ENCODE data around the gene AGBL3.
"Not testable (repeated sequence)": the region's sequence is repeated elsewhere in the genome, so short reads cannot be mapped to it uniquely, and the experiment has no call there.

Gene AGBL3

DNA sequence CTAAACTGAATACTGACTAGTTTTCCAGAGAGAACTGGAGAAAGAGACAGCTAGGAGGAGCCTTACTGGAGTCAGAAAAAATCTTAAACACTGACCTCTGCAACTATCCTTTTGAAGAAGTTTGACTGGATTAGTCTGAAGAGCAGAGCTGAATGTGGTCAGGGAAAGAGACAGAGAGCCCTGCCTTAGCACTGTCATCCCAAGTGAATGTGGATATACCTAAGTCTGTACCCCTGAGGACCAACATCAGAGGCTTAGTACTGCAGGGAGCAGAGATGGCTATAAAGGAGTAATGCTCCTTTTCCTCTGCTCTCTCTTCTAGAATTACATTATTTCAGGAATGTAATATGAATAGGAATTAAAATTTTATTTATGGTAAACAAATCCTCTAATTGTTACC lies 91.7 kb downstream of the AGBL3 start:
- DNase-seq: no peak

DNA sequence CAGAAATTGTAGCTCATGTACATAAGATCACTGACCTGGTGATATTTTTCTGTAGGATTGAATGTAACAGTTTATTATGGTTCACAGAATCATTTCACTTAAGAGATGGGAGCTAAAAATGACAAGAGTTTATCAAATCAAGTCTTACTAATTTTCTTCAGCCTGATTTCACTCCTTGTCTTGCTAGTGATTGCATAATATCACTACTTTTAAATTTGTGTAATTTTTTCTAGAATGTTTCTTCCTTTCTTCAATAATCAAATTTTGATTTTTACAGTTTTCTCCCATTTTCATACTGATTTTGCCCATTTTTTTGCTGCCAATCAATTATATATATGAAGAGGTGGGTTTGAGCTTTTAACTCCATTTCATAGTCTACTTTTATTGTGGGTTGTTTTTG lies 92.8 kb downstream of the AGBL3 start:
- no peak for DNase-seq

DNA sequence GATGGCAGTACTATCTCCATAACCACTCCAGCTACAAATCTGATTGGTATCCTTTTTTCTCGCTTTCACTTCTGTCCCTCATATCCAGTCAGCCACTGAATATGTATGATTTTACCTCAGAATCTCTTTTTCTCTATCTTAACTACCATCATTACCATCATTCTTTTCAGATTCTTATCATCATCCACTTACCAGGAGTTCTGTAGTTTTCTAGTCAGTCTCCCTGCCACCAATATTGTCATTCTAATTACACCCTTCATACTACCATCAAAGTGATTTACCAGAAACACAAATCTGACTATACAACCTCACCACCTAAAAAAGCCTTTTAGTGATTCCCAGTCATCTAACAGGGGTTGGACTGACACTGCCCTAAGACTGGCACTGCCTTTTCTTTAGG lies 96.7 kb downstream of the AGBL3 start:
- no peak for DNase-seq

DNA sequence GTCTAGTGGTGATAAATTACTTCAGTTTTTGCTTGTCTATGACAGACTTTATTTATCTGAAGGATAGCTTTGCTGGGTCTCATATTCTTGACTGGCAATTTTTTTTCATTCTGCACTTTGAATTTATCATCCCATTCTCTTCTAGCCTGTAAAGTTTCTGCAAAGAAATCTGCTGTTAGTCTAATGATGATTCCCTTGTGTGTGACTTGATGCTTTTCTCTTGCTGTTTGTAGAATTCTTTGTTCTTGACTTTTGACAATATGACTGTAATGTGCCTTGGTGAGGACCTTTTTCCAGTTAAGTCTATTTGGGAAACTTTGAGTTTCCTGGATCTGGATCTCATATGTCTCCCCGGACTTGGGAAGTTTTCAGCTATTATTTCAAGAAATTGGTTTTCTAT lies 102.3 kb downstream of the AGBL3 start:
- no peak for DNase-seq

DNA sequence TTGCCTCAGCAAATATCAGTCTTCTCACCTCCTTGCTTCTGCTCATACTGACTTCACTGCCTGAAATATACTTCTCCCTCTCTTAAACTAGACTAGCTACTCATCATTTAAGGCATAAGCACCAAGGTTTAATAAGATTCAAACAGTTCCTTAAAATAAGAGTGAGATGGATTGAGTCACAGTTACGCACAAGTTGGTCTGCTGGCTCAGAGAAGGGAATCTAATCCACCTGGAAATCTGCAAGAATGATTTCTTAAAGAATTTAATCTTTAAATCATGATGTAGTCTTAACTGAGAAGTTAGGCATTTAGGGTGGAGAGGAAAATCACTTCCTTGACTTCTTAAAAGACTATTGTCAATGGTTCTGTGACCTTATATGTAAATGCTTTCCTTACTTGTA lies 105.4 kb downstream of the AGBL3 start:
- no peak for DNase-seq

DNA sequence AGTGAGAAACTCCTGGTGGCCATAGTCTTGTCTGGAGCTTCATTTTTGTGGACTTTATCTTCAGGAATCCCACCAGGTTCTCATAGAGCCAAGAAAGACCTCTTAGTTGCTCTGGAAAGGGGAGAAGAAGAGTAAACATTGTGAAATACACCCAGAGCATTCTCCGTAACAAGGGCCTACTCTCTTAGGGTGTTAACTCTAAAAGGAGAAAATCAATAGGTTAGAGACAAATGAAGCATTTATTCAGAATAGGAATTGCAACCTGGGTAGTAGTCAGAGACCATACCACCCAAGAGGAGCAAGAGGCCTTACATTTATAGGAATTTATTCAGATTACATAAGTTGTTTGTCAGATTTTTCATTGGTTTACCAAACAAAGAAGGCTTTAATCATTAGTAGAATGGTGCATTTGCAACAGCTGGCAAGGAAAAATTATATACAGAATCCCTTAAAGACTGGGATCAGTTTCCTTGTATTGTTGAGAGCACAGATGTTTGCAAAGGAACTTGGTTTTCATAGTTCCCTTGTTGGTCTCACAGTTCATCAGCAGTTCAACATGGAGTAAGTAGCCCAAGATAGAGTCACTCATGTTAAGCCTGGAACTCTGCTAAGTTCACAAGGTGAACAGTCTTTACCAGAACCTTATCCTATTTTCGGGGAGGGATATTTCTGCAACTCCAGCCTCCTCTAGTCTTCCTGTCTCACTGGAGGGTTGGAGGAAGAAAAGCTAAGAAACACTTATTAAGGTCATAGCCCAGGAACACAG lies 108.3 kb downstream of the AGBL3 start:
- no peak for DNase-seq

DNA sequence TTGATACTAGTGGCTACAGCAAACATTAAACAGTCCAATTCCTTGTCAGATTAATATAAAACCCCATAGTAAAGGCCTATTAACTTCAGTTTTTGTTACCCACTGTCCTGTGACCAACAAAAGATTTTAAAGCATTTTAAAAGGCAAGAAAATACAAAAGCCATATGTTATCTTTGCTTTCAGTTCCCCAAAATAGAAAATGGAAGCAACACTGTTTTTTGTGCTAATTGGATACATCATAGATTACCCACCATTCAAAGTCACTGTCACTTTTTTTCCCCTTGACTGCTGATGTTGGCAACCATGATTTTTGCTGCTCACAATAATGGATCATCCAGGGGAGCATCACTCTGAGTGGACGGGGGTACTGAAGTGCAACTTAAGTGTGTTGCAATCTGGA lies 109.1 kb downstream of the AGBL3 start:
- DNase-seq: no peak

DNA sequence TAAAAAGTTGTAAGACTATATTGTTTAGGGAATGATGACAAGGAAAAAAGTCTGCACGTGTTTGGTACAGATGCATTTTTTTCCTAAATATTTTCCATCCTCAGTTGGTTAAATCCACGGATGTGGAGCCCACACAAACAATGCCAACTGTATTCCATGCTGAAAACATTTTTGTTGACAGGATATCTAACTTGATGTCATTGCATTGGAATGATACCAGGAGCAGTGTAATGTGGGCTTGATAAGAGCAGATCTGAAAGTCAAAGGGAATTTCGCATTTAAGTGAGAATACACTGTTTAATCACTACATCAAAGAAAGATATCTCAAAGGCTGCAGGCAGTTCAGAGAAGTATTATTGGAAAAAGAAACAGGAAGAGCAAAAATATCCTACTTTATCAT lies 112.1 kb downstream of the AGBL3 start:
- no peak for DNase-seq

DNA sequence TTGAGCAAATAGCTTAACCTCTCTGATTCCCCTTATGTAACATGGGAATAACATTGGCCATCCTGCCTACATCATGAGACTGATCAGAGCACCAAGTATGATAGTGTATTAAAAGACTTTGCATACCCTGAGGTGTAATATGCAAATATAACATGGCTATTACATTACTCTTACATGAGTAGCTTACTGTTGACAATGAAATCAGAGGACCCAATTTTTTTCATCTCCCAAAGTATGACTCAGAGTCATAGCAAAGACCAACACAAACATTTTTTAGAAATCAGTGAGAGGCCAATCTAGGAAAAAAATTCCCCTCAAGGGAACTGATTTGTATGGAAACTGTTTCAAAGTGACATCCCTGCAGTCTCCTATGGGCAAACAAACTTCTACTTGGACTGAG lies 114.5 kb downstream of the AGBL3 start:
- DNase-seq: no peak

DNA sequence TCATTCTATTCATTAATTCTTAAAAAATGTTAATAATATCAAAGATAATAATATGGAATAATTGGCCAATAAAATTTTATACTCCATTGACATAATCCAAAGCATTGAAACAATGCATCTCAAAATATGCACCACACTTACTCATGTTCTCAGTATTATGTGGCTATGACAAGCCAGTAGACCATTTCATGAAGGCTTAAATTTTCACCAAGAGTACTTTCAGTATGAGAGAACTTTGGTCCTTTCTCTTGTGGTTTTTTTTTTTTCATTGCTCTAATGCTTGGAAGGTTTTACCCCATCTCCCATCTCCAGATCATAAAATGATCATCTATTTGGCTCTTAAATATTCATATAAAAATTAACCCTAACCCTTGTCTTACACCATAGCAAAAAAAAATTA lies 116.1 kb downstream of the AGBL3 start:
- no peak for DNase-seq

DNA sequence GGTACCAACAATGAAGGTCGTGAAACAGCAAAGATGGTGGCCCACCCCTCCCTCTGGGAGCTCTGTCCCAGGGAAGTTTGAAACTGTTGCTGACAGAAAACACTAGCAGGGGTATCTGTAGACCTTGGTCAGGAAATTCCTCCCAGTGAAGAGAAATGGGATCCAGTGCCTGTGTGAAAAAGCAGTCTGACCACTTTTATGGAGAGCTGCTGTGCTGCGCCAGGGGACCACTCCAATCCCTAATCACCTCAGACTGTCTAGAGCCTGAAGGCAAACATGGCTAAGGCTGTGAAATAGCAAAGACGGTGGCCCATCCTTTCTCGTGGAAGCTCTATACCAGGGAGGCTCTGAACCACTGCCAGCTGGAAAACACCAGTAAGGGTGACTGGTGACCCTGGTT lies 123.3 kb downstream of the AGBL3 start:
- DNase-seq: no peak

DNA sequence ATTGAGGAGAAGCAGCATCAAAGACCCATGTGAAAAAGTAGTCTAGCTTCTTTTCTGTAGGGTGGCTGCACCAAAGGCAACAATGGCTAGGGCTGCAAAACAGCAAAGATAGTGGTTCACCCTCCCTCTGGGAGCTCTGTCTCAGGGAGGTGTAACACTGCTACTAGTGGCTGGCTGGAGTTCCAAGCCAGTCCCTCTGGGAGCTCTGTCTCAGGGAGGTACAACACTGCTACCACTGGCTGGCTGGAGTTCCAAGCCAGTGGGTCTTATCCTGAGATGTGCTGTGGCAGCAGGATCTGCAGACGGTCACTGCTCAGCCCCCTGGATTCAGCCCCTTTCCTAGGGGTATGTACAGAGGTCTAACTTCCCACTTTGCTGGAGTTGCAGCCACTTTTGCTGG lies 123.7 kb downstream of the AGBL3 start:
- no peak for DNase-seq

DNA sequence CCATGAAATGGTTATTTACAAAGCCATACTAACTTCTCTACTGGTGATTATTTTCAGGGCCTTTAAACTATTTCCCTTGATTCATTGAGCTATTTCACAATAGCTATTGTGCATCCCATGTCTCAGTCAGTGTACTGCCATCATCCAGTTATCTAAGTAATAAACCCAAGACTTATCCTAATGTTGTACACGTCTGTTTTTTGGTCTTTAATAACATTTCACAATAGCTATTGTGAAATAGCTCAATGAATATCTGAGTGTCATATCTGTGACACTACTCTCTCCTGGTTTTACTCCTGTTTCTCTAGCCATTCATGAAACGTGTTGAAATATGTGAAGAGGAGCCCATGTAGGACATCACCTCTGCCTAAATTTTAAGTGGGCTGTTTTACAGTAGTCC lies 125.1 kb downstream of the AGBL3 start:
- no peak for DNase-seq

DNA sequence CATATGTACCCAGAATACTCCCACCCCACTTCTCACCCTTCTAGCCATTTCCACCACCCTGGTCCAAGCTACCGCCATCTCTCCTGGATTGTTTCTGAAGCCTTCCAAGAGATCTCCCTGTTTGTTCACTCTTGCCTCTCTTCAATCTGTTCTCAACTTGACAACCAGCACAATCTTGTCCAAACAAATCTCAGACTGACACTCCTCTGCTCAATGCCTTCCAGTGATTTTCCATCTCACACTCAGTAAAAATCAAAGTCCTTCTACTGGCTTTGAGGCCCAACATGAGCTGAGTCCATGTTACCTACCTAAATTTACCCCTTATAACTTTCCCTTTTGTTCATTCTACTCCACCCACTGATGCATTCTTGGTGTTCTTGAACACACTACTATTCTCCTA lies 128.3 kb downstream of the AGBL3 start:
- DNase-seq: no peak

DNA sequence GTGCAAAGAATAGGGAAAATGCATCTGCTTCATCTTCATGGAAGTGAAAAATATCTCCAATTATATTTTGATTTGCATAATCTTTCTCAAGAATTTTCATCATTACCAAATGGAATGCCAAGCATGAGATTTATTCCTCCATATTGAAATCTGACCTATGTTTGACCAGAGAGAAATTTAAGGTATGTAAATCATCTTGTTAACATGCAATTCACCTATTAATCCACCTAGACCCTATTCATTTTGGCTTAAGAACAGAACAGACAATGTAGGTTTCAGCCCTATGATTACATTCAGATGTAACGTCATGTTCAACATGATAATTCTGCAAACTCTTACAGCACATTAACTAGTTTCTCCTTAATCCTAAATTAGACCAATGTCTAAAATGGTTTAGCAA lies 130.8 kb downstream of the AGBL3 start:
- no peak for DNase-seq

DNA sequence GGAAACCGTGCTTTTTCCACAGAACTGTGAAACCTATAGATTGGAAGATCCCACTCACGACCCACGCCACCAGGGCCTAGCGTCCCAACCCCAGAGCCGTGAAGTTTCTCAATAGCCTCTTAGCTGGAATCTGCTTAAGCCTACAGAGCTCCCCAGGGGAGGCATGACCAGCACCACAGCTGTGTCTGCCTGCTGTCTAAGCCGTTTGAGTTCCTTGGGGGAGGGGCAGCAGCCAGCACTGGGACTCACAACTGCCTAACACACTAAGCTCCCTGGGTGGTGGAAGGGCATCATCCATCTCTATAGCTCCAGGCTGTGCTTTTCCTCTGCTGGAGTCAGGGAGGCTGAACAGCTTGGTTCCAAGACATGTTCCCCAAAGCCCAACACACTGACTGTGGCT lies 135.6 kb downstream of the AGBL3 start:
- DNase-seq: no peak

DNA sequence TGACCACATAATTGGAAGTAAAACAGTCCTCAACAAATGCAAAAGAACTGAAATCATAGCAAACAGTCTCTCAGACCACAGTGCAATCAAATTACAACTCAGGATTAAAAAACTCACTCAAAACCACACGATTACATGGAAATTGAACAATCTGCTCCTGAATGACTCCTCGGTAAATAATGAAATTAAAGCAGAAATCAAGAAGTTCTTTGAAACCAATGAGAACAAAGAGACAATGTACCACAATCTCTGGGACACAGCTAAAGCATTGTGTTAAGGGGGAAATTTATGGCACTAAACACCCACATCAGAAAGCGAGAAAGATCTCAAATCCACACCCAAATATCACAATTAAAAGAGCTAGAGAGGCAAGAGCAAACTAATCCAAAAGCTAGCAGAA lies 138.3 kb downstream of the AGBL3 start:
- DNase-seq: not testable (repeated sequence)

DNA sequence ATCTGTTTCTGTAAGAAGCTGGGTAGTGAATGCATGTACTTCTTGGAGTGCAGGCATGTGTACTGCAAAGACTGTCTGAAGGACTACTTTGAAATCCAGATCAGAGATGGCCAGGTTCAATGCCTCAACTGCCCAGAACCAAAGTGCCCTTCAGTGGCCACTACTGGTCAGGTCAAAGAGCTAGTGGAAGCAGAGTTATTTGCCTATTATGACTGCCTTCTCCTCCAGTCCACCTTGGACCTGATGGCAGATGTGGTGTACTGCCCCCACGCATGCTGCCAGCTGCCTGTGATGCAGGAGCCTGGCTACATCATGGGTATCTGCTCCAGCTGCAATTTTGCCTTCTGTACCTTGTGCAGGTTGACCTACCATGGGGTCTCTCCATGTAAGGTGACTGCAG lies 142.6 kb downstream of the AGBL3 start:
- no peak for DNase-seq

DNA sequence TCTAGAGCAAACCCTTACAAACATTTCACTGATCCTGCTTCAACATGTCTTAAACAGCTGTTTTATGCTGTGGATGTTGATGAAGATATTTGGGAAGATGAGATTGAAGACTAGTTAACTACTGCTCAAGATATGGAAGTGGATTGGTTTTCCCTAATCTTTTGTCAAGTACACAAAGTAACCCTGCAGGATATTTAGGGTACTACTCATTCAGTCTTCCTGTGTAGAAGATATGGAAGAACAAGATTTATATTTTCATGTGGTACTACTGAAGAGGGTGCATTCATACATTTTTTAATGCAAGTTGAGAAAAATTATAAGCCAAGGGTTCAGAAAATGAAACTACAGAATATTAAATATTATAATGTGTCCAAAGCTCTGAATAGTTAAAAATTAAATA lies 143.3 kb downstream of the AGBL3 start:
- no peak for DNase-seq

DNA sequence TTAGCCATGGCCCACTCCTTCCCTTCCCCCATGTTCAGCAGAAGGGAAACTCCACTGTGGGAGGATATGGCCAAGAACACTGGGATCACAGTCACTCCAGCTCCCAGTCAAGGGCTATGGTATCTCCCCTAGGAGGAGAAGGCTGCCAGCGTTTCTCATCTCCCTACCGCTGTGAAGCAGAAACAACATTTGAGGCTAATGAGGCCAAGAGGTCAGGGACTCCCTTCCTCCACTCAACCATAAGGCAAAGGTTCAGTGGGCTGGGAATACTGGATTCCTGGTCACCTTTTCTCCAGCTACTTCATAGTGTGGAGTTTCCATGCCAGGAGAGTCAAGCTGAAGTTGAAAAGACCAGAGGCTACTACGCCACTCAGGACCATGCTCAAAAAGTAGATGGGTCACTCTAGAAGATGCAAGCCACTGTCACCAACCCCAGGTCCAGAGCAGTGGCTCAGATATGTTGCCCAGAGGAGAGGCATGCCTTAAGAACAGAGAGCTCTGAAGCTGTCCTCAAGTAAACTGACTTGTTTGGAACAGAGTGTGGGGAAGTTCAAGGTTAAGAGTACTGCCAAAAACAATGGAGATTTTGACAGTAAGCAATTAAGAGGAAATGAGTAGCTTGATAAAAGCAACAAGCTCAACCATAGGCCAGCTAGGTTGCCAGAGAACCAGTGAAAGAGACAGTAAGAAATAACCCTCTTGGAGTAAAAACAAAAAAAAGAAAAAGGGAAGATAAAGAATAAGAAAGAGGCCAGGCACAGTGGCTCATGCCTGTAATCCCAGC lies 157.8 kb downstream of the AGBL3 start:
- DNase-seq: no peak

DNA sequence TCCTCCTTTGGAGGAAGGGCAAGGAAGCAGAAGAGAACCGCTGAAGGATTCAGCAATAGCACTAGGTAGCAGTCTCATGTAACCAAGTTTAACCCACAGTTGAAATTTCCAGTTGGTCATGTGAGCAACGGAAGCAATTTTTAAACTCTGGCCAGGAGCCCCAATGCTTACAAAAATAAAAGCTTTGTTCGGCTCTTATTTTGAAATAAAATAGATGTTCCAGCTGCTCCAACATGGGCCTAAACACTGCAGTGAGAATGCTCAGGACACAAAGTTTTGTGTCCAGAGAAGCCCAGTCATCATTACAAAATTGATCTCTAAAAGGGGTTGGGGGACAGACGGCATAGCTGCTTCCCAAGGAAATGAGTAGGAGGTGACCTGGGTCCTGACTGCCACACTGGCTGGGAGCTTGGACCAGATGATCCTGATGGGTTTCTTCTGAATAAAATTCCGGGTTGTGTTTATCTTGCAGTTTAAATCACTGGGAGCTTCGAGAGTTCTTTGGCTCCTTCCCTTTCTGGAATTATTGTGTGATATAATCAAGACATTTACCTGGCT lies 161.1 kb downstream of the AGBL3 start:
- DNase-seq: no peak

DNA sequence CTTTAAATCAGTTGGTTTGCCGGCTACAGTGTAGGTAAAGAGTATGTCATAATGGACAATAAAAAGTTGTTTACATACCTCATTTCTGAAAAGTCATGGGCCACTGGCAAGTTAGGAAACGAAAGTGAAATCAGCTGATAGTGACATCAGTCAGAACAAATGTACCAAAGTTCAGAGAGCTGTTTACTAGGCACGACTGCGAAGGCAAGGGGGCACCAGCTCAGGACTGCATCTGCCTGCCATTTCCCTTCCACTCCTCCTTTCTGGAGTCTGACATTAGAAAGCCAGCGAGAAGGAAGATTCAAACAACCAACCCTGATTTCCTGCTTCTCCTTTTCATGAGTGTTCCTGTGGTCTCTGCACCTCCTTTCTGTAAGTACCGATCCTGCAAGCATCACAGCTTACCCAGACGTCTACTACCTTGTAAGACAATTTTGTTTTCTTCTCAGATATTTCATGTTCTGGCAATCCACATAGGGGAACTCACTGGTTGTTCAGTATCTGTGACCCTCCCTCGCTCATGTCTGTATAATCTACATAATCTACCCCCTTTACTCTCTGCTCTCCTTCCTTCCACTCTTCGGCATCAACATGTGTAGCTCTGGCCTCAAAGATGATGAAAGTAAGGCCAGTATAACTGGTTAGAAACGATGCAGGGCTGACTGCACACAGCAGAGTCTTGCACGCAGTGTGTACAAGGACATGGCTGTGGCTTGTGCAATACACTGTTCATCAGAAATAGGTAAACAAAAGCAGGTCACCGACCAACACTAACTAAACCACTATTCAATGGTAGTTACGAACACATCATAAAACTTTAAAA lies 161.8 kb downstream of the AGBL3 start, which contains the start of gene TMEM140:
Gene TMEM140, plus strand, starts transcription at position 174 of the 823 bp plus-strand sequence. CDS start 16,370 bp downstream, outside the sequence.
- no peak for DNase-seq

DNA sequence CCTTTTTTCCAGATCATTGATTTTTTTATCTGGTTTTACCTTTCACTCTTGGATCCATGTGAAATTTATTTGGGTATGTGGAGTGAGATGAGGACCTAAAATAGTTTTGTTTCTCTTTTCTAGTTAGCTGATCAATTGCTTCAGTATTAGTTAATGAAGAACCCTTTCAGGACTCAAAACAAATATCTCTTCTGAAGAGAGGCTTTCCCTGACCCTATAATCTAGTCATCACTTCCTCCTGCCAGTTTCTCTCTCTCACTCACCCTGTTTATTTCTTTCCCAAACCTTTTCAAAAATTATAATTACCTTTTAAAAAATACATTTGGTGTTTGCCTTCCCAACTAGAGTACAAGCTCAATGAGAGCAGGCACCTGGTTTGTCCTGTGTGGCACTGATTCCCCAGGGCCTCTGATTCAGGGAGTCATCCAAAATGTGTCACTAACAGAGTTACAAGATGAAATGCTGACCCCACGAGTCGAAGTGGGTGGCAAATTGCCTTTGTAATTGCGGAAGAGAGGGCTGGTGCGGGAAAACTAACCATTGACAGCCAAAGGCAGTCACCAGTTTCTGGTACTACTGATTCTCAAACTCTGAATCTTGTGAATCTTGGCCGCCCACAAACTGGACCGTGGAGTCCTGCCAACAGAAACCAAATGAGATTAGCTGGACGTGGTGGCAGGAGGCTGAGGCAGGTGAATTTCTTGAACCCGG lies 163.9 kb downstream of the AGBL3 start:
- DNase-seq: no peak
